ENCODE results near the gene ELL.

The ELL gene

GRCh38 chr19:18486746-18487145, 35.1 kb downstream of the ELL start:
- no peak for DNase-seq (ENCODE audit: low spot score)
- TF ChIP-seq, protein P1, sequence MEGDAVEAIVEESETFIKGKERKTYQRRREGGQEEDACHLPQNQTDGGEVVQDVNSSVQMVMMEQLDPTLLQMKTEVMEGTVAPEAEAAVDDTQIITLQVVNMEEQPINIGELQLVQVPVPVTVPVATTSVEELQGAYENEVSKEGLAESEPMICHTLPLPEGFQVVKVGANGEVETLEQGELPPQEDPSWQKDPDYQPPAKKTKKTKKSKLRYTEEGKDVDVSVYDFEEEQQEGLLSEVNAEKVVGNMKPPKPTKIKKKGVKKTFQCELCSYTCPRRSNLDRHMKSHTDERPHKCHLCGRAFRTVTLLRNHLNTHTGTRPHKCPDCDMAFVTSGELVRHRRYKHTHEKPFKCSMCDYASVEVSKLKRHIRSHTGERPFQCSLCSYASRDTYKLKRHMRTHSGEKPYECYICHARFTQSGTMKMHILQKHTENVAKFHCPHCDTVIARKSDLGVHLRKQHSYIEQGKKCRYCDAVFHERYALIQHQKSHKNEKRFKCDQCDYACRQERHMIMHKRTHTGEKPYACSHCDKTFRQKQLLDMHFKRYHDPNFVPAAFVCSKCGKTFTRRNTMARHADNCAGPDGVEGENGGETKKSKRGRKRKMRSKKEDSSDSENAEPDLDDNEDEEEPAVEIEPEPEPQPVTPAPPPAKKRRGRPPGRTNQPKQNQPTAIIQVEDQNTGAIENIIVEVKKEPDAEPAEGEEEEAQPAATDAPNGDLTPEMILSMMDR (IDR thresholded peaks at IDR 0.05; ENCODE audit: extremely low read depth, missing control alignments) = no peak

DNA sequence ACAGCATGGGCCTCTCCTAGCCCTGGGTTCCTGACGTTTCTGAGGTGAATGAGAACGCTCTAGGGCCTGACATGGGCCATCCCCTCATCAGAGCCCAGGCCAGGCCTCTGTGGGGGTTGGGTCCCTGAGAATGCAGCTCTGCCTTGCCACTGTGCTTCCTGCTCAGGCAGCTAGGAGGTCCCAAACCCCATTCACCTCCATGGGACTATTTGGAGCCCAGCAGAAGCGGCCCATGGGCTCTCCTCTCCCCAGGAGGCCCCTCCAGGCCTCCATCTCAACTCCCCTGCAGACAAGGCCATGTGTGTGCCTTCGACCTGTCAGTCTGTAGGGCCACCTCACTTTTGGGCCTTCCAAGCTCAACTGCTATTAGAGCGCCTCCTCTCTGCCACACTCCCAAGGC, 36.9 kb downstream of the ELL start:
- TF ChIP-seq, protein P1 (IDR thresholded peaks at IDR 0.05; ENCODE audit: extremely low read depth, missing control alignments) = no peak
- DNase-seq (ENCODE audit: low spot score) = no peak

DNA sequence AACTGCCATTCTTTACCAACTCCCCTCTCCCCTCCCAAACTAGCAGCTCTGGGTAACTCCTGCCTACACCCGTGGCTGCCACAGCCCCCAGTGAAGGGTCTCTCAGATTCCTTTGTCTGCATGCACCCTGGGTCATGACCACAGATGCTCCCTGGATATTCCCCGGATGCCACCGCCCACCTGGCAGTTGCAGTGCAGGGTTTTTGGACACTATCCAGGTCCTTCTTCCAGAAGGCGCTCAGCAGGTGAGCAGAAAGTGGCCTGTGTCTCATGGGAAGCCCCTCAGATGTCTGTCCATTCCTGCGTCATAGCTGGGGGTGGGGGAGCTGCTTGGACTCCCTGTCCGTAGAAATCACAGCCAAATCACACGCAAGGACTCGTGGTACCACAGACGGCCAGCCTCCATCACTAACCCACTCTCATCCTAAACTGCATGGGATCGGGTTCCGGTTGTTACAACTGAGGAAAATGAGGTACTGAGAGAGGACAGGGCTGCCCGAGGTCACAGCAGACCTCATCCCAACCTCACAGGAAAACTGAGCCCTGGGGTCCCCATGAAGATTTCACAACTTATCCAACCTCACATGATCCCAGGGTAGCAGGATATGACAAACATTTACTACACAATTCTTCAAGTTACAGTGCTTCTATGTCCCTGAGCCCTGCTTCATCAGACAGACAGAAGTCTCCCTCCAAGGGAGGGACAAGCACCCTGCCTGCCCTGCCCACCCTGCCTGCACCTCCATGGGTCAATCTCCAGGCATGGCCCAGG, 38.6 kb downstream of the ELL start:
- no peak for DNase-seq (ENCODE audit: low spot score)

GRCh38 chr19:18481505-18482222, 40.2 kb downstream of the ELL start:
- TF ChIP-seq, protein P1 (IDR thresholded peaks at IDR 0.05; ENCODE audit: extremely low read depth, missing control alignments) = no peak
- no peak for DNase-seq (ENCODE audit: low spot score)

More for the DNA sequence above, 38.6 kb downstream of the ELL start:
- TF ChIP-seq, protein P1 (IDR thresholded peaks at IDR 0.05; ENCODE audit: extremely low read depth, missing control alignments) = no peak

DNA sequence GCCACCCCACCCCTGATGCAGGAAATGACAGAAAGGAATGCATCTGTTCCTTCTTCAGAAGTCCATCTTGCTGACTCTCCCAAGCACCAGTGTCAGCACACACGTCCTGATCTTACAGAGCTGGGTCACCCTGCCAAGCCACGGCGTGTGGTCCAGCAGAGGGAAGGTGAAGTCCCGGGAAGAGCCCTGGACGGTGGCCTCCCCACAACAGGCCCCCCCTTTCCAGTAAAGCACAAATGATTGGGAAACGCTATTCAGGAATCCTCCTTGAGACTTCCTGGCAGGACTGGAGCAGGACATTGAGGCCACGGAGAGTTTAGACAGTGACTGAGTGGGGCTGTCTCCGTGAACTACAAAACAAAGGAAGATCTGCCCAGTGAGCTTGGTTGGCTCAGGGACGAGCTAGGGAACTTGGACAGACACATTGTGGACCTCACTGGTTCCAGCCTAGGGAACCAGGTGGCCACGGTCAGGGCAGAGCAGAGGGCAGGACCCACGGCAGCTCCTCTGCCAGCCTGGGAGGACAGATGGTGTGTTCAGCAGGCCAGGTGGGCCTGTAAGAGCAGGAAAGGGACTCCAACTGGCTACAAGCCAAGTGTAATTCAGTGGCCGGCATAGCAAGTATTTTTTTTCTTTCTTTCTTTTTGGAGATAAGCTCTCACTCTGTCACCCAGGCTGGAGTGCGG, 41.7 kb downstream of the ELL start:
- no peak for DNase-seq (ENCODE audit: low spot score)
- TF ChIP-seq, protein P1 (IDR thresholded peaks at IDR 0.05; ENCODE audit: extremely low read depth, missing control alignments) = no peak

- TF ChIP-seq, protein P1 (IDR thresholded peaks at IDR 0.05; ENCODE audit: extremely low read depth, missing control alignments) = no peak
- peak; percentile 85 for DNase-seq (ENCODE audit: low spot score)
Measured at GRCh38 chr19:18478545-18479311, 43.1 kb downstream of the ELL start.

Measured in GM20000 (cell line).